HepG2 (cell line): ENCODE data around the gene TASOR. TPM values are rescaled to one million over a fixed set of nuclear protein-coding genes. Genes with fewer than 3 reads are reported as not detected.

ENCODE experiments used
- ADNP ChIP-seq: sonication (generic); formaldehyde crosslinking; IDR thresholded peaks from 2 replicates; pipeline ENCODE4 v1.4.0; 2020; ENCODE audit warnings: missing genetic modification reagents
- AHDC1 ChIP-seq: sonication (generic); formaldehyde crosslinking; IDR thresholded peaks from 2 replicates; pipeline ENCODE4 v1.5.1; 2020; ENCODE audit warnings: mild to moderate bottlenecking, missing genetic modification reagents, borderline replicate concordance
- CCAR2 ChIP-seq: fragments of 200-400 bp; formaldehyde crosslinking; optimal IDR thresholded peaks from 2 replicates; pipeline ENCODE3; 2018; ENCODE audit warnings: low read depth, mild to moderate bottlenecking, low read length, moderate library complexity
- CEBPG ChIP-seq: IDR thresholded peaks from 2 replicates; pipeline ENCODE4 v1.6.1; 2016
- GTF2F1 ChIP-seq: fragments of 150-350 bp; IDR thresholded peaks from 2 replicates; pipeline ENCODE4 v1.6.1; 2014; ENCODE audit warnings: low read length
- IRF2 ChIP-seq: IDR thresholded peaks from 2 replicates; pipeline ENCODE4 v1.6.1; 2018; ENCODE audit warnings: missing genetic modification reagents, missing compliant biosample characterization
- NAIF1 ChIP-seq: sonication (generic); formaldehyde crosslinking; IDR thresholded peaks from 2 replicates; pipeline ENCODE4 v1.5.0; 2020; ENCODE audit warnings: mild to moderate bottlenecking, missing genetic modification reagents, borderline replicate concordance
- PLRG1 ChIP-seq: fragments of 450-650 bp; conservative IDR thresholded peaks from 2 replicates; pipeline ENCODE4 v1.6.1; 2016
- RARA ChIP-seq: IDR thresholded peaks from 2 replicates; pipeline ENCODE4 v1.6.1; 2016; ENCODE audit warnings: missing genetic modification reagents, missing compliant biosample characterization
- TP53 ChIP-seq: sonication (generic); formaldehyde crosslinking; conservative IDR thresholded peaks from 2 replicates; pipeline ENCODE4 v1.4.0; 2020; ENCODE audit warnings: missing genetic modification reagents
- ZNF20 ChIP-seq: sonication (generic); formaldehyde crosslinking; IDR thresholded peaks from 2 replicates; pipeline ENCODE4 v1.4.0; 2020; ENCODE audit warnings: mild to moderate bottlenecking, moderate library complexity, missing genetic modification reagents
- ZNF205 ChIP-seq: IDR thresholded peaks from 2 replicates; pipeline ENCODE4 v1.6.1; 2018; ENCODE audit warnings: missing biosample characterization, missing genetic modification reagents
- ZNF276 ChIP-seq: sonication (generic); formaldehyde crosslinking; IDR thresholded peaks from 2 replicates; pipeline ENCODE4 v1.4.0; 2020; ENCODE audit warnings: mild to moderate bottlenecking, low read depth, missing genetic modification reagents
- ZNF318 ChIP-seq: sonication (generic); formaldehyde crosslinking; IDR thresholded peaks from 2 replicates; pipeline ENCODE4 v1.4.0; 2020; ENCODE audit warnings: mild to moderate bottlenecking, missing genetic modification reagents
- ZSCAN29 ChIP-seq: sonication (generic); formaldehyde crosslinking; conservative IDR thresholded peaks from 2 replicates; pipeline ENCODE4 v1.4.0; 2020; ENCODE audit warnings: mild to moderate bottlenecking, missing genetic modification reagents
- polyA plus RNA-seq, 8 experiments: library from polyadenylated mRNA; depleted of rRNA in 3 of 8; stranded (reverse) in 7 of 8; unstranded in 1 of 8; fragments of >200 nt; fragmentation: Illumina TruSeq in 4 of 8; extraction: Trizol in 4 of 8; gene quantifications; 2 replicates each; pipeline versions ENCODE4 v1.2.1 to v1.2.3, GENCODE V29; 2011 to 2016; ENCODE audit warnings: low read depth in 4 of 8, missing spikeins in 1 of 8, mixed read lengths in 1 of 8; ENCODE audit not compliant: insufficient read depth in 1 of 8
- total RNA-seq, 5 experiments: library from RNA; depleted of rRNA; stranded (reverse); fragments of >200 nt; fragmentation: Illumina TruSeq; extraction: Trizol; gene quantifications; 2 replicates each; pipeline ENCODE4 v1.2.3, GENCODE V29; 2016; ENCODE audit warnings: low read depth in 1 of 5

Gene TASOR
- total and polyA plus RNA-seq, 2 of the 13 experiments (the other 11 are each of a cell fraction or from before 2014, with no cell fraction given), result 20.1 to 32.5 TPM

GRCh38 chr3:56683122-56683817, at the start of gene TASOR (continued):
- no peak for TF ChIP-seq AHDC1 (CRISPR knock-in tag)
- no peak; the same call in 1 of the 2 replicates for TF ChIP-seq IRF2 (CRISPR knock-in tag)
- no peak for TF ChIP-seq GTF2F1
- TF ChIP-seq CEBPG (CRISPR knock-in tag), result no peak
- TF ChIP-seq ZNF20, result peak; percentile 87; the same call in 1 of the 2 replicates
- peak; percentile 72; the same call in 1 of the 2 replicates for TF ChIP-seq ZNF205 (CRISPR knock-in tag)
- peak; percentile 8; the same call in 1 of the 2 replicates for TF ChIP-seq RARA
- no peak for TF ChIP-seq NAIF1 (CRISPR knock-in tag)
- TF ChIP-seq CCAR2, result no peak
- no peak for TF ChIP-seq PLRG1
- no peak; the same call in 1 of the 2 replicates for TF ChIP-seq ZNF276
- no peak for TF ChIP-seq ZNF318
- no peak for TF ChIP-seq ADNP (CRISPR knock-in tag)
- TF ChIP-seq TP53 (CRISPR knock-in tag), result no peak
- TF ChIP-seq ZSCAN29, result no peak
